ENCODE measurements around the gene GOLGA6L9. TPM values are rescaled to one million over a fixed set of nuclear protein-coding genes. Genes with fewer than 3 reads are reported as not detected.
"Not testable (repeated sequence)": the region's sequence is repeated elsewhere in the genome, so short reads cannot be mapped to it uniquely, and the experiment has no call there.

GOLGA6L9 gene, protein sequence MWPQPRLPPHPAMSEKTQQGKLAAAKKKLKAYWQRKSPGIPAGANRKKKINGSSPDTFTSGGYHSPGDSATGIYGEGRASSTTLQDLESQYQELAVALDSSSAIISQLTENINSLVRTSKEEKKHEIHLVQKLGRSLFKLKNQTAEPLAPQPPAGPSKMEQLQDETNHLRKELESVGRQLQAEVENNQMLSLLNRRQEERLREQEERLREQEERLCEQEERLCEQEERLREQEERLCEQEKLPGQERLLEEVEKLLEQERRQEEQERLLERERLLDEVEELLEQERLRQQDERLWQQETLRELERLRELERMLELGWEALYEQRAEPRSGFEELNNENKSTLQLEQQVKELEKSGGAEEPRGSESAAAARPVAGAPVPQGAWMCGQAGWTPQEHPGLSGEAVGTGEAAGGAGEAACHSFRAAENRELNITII
- total RNA-seq: 2.4 to 4.2 TPM (median 2.9 TPM) in 3 replicates
- long read RNA-seq: 0 reads

DNA sequence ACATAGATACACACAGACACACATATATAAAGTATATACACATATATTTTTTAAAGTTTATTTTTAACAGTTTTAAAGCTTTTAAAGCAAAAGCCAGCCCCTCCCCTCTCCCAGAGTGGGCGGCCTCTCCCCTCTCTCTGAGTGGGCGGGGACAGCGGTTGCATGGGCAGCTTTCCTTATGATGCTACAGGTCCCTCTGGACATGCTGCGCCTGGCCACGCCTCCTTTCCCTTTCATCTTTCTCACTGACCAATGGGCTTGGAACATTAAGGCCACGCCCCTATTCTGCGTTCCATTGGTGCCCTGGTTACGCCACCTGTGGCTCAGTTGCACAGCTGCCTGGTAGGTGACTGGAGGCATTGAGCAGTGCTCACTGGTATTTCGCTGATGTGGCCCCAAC is at the start of gene GOLGA6L9:
GOLGA6L9 (plus strand) TSS at position 124 of the 400 bp plus-strand sequence; CDS start at position 388, 264 bp downstream.
- H3K4me1 Mint-ChIP-seq (ENCODE audit: low read depth); H3K27me3 Mint-ChIP-seq (ENCODE audit: low read depth); H3K36me3 Mint-ChIP-seq (ENCODE audit: low read depth); H3K4me3 Mint-ChIP-seq (ENCODE audit: unreplicated experiment); H3K27ac Mint-ChIP-seq (ENCODE audit: unreplicated experiment); DNase-seq (ENCODE audit: low spot score); H3K9me3 Mint-ChIP-seq (ENCODE audit: low read depth): not testable (repeated sequence)

DNA sequence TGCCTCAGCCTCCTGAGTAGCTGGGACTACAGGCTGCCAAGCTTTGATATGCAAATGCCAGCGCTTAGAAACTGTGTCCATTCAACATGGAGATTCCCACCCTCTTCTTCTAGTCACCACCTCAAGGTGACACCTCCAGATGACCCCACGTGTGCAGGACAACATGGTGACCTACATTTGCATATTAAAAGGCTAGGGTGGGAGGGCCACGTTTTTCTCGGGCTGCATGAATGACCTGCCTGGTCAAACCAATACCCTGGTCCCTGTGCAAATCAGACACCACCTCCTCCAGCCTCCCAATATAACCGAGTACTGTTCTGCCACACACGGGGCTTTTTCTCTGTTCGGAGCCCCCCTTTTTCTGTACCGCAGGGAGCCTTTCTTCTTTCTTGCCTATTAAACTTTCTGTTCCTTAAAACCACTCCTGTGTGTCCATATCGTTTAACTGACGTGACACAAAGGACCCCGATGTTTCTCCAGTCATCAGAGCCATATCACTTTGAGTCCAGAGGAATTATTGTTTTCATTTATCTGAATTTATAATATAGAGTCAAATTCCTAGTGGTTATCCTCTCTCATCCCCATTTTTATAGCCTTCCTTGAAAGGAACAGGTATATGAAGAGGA is 48.2 kb upstream of the GOLGA6L9 start:
- not testable (repeated sequence) for H3K27me3 Mint-ChIP-seq (ENCODE audit: low read depth); DNase-seq (ENCODE audit: low spot score); H3K4me3 Mint-ChIP-seq (ENCODE audit: unreplicated experiment); H3K36me3 Mint-ChIP-seq (ENCODE audit: low read depth); H3K4me1 Mint-ChIP-seq (ENCODE audit: low read depth); H3K27ac Mint-ChIP-seq (ENCODE audit: unreplicated experiment); H3K9me3 Mint-ChIP-seq (ENCODE audit: low read depth)

DNA sequence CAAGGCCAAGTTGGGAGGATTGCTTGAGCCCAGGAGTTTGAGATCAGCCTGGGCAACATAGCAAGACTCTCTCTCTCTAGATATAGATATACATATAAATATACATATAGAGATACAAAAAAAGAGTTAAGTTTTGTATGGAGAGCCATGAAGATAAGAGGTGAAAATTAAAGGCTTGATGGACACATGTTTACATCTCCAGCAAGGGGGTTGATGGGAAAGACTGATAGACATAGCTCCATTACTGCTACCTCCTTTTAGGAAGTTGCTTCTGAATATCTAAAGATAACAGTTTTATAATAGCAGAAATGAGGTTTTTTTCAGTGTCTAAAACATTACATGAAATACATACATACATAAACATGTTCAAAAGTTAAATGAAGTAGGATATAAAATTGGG is 42.4 kb upstream of the GOLGA6L9 start:
- not testable (repeated sequence) for H3K4me3 Mint-ChIP-seq (ENCODE audit: unreplicated experiment); H3K9me3 Mint-ChIP-seq (ENCODE audit: low read depth); H3K27me3 Mint-ChIP-seq (ENCODE audit: low read depth); DNase-seq (ENCODE audit: low spot score); H3K36me3 Mint-ChIP-seq (ENCODE audit: low read depth); H3K27ac Mint-ChIP-seq (ENCODE audit: unreplicated experiment)
- H3K4me1 Mint-ChIP-seq (ENCODE audit: low read depth): peaks cover 10% of the 10 kb centered on the region

DNA sequence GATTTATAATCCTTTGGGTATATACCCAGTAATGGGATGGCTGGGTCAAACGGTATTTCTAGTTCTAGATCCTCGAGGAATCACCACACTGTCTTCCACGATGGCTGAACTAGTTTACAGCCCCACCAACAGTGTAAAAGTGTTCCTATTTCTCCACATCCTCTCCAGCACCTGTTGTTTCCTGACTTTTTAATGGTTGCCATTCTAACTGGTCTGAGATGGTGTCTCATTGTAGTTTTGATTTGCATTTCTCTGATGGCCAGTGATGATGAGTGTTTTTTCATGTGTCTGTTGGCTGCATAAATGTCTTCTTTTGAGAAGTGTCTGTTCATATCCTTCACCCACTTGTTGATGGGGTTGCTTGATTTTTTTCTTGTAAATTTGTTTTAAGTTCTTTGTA is 39.5 kb upstream of the GOLGA6L9 start:
- H3K36me3 Mint-ChIP-seq (ENCODE audit: low read depth); H3K27me3 Mint-ChIP-seq (ENCODE audit: low read depth); DNase-seq (ENCODE audit: low spot score); H3K27ac Mint-ChIP-seq (ENCODE audit: unreplicated experiment); H3K4me3 Mint-ChIP-seq (ENCODE audit: unreplicated experiment); H3K9me3 Mint-ChIP-seq (ENCODE audit: low read depth): not testable (repeated sequence)
- H3K4me1 Mint-ChIP-seq (ENCODE audit: low read depth): peaks cover 25% of the 10 kb centered on the region

DNA sequence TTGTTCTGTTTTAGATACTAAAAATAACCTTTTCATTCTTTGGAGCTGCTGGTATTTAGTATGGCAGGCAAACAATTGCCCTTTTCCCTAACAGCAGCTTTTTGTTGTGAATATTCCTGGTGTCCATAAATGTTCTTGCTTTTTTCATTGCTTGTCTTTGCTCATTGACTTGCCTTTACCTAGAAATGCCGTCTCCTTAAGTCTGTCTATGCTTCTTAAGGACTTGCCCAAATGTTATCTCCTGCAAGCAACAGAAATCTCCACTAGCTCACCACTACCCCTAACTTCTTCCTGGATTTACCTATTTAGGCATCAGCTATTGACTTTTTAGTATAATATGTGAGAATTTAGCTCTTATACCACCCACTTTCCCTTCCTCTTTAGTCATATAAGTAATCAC is 37.5 kb upstream of the GOLGA6L9 start:
- not testable (repeated sequence) for H3K27ac Mint-ChIP-seq (ENCODE audit: unreplicated experiment); H3K4me3 Mint-ChIP-seq (ENCODE audit: unreplicated experiment); H3K9me3 Mint-ChIP-seq (ENCODE audit: low read depth); H3K27me3 Mint-ChIP-seq (ENCODE audit: low read depth); DNase-seq (ENCODE audit: low spot score); H3K36me3 Mint-ChIP-seq (ENCODE audit: low read depth)
- peaks cover 40% of the 10 kb centered on the region for H3K4me1 Mint-ChIP-seq (ENCODE audit: low read depth)

DNA sequence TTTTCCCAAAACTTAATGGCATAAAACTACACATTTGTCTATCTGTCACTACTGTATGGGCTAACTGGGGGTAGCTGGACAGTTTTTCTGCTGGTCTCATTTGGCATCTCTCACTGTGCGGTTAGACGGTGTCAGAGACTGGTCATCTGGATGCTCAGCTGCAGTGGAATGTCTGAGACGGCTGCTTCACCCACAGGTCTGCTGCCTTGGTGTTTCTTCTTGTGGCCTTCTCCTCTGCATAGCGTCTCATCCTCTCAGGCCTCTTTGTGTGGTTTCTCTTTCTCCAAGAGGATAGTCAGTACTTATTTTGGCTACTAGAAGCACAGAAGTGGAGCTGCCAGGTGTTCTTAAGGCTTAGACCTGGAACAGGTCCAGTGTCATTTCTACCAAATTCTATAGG is 35.9 kb upstream of the GOLGA6L9 start:
- Mint-ChIP-seq H3K4me3 (ENCODE audit: unreplicated experiment) (no peak overlapping the region), H3K9me3 (ENCODE audit: low read depth) (peaks cover 4% of the 10 kb centered on the region), H3K4me1 (ENCODE audit: low read depth) (peaks cover 43% of the 10 kb centered on the region), H3K27me3 (ENCODE audit: low read depth) (no peaks in the 10 kb centered on the region), H3K27ac (ENCODE audit: unreplicated experiment) (peak overlapping the region; percentile 45), H3K36me3 (ENCODE audit: low read depth) (peaks cover 3% of the 10 kb centered on the region)
- DNase-seq (ENCODE audit: low spot score): no peak
- TF ChIP-seq, protein P1, sequence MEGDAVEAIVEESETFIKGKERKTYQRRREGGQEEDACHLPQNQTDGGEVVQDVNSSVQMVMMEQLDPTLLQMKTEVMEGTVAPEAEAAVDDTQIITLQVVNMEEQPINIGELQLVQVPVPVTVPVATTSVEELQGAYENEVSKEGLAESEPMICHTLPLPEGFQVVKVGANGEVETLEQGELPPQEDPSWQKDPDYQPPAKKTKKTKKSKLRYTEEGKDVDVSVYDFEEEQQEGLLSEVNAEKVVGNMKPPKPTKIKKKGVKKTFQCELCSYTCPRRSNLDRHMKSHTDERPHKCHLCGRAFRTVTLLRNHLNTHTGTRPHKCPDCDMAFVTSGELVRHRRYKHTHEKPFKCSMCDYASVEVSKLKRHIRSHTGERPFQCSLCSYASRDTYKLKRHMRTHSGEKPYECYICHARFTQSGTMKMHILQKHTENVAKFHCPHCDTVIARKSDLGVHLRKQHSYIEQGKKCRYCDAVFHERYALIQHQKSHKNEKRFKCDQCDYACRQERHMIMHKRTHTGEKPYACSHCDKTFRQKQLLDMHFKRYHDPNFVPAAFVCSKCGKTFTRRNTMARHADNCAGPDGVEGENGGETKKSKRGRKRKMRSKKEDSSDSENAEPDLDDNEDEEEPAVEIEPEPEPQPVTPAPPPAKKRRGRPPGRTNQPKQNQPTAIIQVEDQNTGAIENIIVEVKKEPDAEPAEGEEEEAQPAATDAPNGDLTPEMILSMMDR (IDR thresholded peaks at IDR 0.05): no peak

DNA sequence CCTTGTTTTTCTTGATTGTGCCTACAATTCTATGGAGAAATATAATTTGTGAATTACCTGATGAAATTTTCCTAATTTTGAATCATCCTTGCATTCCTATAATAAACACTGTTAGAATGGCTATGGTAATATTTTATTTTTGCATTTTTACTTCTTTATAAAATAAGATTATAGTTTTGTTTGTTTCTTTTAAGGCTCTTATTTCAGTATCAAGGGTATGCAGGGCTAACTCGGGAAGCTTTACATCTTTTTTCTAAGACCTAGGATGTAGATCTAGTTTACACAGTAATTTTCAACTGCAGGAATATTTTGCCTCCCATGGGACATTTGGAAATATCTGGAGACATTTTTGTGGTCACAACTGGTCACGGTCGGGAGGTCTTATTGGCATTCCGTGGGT is 33.8 kb upstream of the GOLGA6L9 start:
- not testable (repeated sequence) for H3K27me3 Mint-ChIP-seq (ENCODE audit: low read depth); DNase-seq (ENCODE audit: low spot score); H3K4me3 Mint-ChIP-seq (ENCODE audit: unreplicated experiment); H3K9me3 Mint-ChIP-seq (ENCODE audit: low read depth); H3K36me3 Mint-ChIP-seq (ENCODE audit: low read depth)
- Mint-ChIP-seq H3K27ac (ENCODE audit: unreplicated experiment) (peak overlapping the region; percentile 74), H3K4me1 (ENCODE audit: low read depth) (peaks cover 49% of the 10 kb centered on the region)

DNA sequence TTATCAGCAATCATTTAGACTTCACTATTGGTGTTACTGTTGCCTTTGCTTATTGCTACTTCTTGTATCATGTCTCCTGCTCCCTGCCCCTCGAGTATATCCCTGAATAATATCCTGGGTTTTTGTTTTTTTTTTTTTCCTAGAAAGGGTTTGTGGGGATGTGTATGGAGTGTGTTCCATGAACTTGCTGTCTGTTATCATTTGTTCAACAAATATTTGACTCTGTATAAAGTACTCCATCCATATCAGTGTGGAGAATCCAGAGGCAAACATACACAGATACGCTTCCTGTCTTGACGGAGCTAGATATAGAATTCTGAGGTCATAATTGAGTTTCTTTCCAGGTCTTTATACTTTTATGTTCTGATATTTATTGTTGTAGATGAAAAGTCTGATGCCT is 31.8 kb upstream of the GOLGA6L9 start:
- DNase-seq (ENCODE audit: low spot score): no peak
- no peak overlapping the region for H3K4me3 Mint-ChIP-seq (ENCODE audit: unreplicated experiment)
- H3K27me3 Mint-ChIP-seq (ENCODE audit: low read depth): no peaks in the 10 kb centered on the region
- TF ChIP-seq, protein P1 (IDR thresholded peaks at IDR 0.05): no peak
- H3K4me1 Mint-ChIP-seq (ENCODE audit: low read depth): peaks cover 37% of the 10 kb centered on the region
- H3K9me3 Mint-ChIP-seq (ENCODE audit: low read depth): peaks cover 4% of the 10 kb centered on the region
- no peak overlapping the region for H3K27ac Mint-ChIP-seq (ENCODE audit: unreplicated experiment)
- peaks cover 3% of the 10 kb centered on the region for H3K36me3 Mint-ChIP-seq (ENCODE audit: low read depth)
